ENCODE measurements around the gene WIPF1.

WIPF1 gene

GRCh38 chr2:174527101-174527721 is 70.4 kb downstream of the WIPF1 start:
- DNase-seq (ENCODE audit: low spot score): no peak
- Histone ChIP-seq H3K9me3 (replicated peaks in 1 of 2; ENCODE audit: control insufficient read depth in 2 of 2, insufficient read depth in 1 of 2, low read depth in 1 of 2, low read length in 2 of 2) (peaks cover 2% of the 10 kb centered on the region in 2 donors), H4K8ac (ENCODE audit: low read depth, low read length) (no peak overlapping the region), H2AFZ (ENCODE audit: low read length) (no peak overlapping the region), H3K18ac (ENCODE audit: low read length) (no peak overlapping the region), H2BK5ac (ENCODE audit: low read length) (no peak overlapping the region), H3K4me3 (ENCODE audit: low read length in 2 of 2) (no peak overlapping the region), H2BK12ac (ENCODE audit: low read length) (no peak overlapping the region), H3K79me1 (ENCODE audit: low read depth, low read length) (no peaks in the 10 kb centered on the region), H3K4me1 (ENCODE audit: control insufficient read depth in 2 of 2, insufficient read depth in 1 of 2, low read depth in 1 of 2, low read length in 2 of 2) (no peaks in the 10 kb centered on the region), H3K27me3 (ENCODE audit: control insufficient read depth in 3 of 3, insufficient read depth in 3 of 3, low read depth in 1 of 3, low read length in 3 of 3) (peaks cover 0 to 10% (median 0%) of the 10 kb centered on the region in 3 experiments), H3K27ac (replicated peaks; ENCODE audit: low read length) (no peak overlapping the region), H3K4ac (ENCODE audit: low read length) (no peak overlapping the region), H3K36me3 (replicated peaks in 1 of 2; ENCODE audit: control insufficient read depth in 2 of 2, insufficient read depth in 2 of 2, low read length in 2 of 2) (no peaks in the 10 kb centered on the region), H2AK5ac (ENCODE audit: low read depth, low read length) (no peak overlapping the region), H3K9ac (ENCODE audit: low read depth, low read length, poor library complexity) (no peak overlapping the region), H2BK15ac (ENCODE audit: low read length) (no peak overlapping the region), H2BK120ac (ENCODE audit: low read depth, low read length) (no peak overlapping the region), H4K91ac (ENCODE audit: low read depth, low read length, poor library complexity) (no peak overlapping the region), H3K14ac (ENCODE audit: low read length) (no peak overlapping the region), H3K4me2 (ENCODE audit: insufficient read depth, low read length, poor library complexity, severe bottlenecking) (no peak overlapping the region), H3K23ac (ENCODE audit: low read depth, low read length, poor library complexity) (no peak overlapping the region)
- no CpG with 5 or more reads among the region's 3 CpGs for WGBS, 2 donors (ENCODE audit: extremely low coverage in 2 of 2, insufficient read length in 2 of 2, insufficient replicate concordance in 1 of 2)

- peaks cover 0 to 18% (median 2%) of the 10 kb centered on the region in 3 experiments for H3K27me3 ChIP-seq (ENCODE audit: control insufficient read depth in 3 of 3, insufficient read depth in 3 of 3, low read depth in 1 of 3, low read length in 3 of 3)
- H3K4me1 ChIP-seq (ENCODE audit: control insufficient read depth in 2 of 2, insufficient read depth in 1 of 2, low read depth in 1 of 2, low read length in 2 of 2): no peaks in the 10 kb centered on the region
- H2BK5ac ChIP-seq (ENCODE audit: low read length): no peak overlapping the region
- H3K4me2 ChIP-seq (ENCODE audit: insufficient read depth, low read length, poor library complexity, severe bottlenecking): no peak overlapping the region
- H4K91ac ChIP-seq (ENCODE audit: low read depth, low read length, poor library complexity): no peak overlapping the region
- H4K8ac ChIP-seq (ENCODE audit: low read depth, low read length): no peak overlapping the region
- H3K23ac ChIP-seq (ENCODE audit: low read depth, low read length, poor library complexity): no peak overlapping the region
- H3K79me1 ChIP-seq (ENCODE audit: low read depth, low read length): no peaks in the 10 kb centered on the region
- no peak overlapping the region for H3K27ac ChIP-seq (replicated peaks; ENCODE audit: low read length)
- WGBS, 2 donors (ENCODE audit: extremely low coverage in 2 of 2, insufficient read length in 2 of 2, insufficient replicate concordance in 1 of 2): no CpG with 5 or more reads among the region's 2 CpGs
- H3K4me3 ChIP-seq (ENCODE audit: low read length in 2 of 2): no peak overlapping the region
- no peak overlapping the region for H2BK12ac ChIP-seq (ENCODE audit: low read length)
- H2AFZ ChIP-seq (ENCODE audit: low read length): no peak overlapping the region
- no peak overlapping the region for H2AK5ac ChIP-seq (ENCODE audit: low read depth, low read length)
- no peak overlapping the region for H2BK120ac ChIP-seq (ENCODE audit: low read depth, low read length)
- H3K18ac ChIP-seq (ENCODE audit: low read length): no peak overlapping the region
- no peak overlapping the region for H3K4ac ChIP-seq (ENCODE audit: low read length)
- H2BK15ac ChIP-seq (ENCODE audit: low read length): no peak overlapping the region
- no peak for DNase-seq (ENCODE audit: low spot score)
- no peak overlapping the region for H3K9ac ChIP-seq (ENCODE audit: low read depth, low read length, poor library complexity)
- no peak overlapping the region for H3K14ac ChIP-seq (ENCODE audit: low read length)
- H3K36me3 ChIP-seq (replicated peaks in 1 of 2; ENCODE audit: control insufficient read depth in 2 of 2, insufficient read depth in 2 of 2, low read length in 2 of 2): no peaks in the 10 kb centered on the region
- H3K9me3 ChIP-seq (replicated peaks in 1 of 2; ENCODE audit: control insufficient read depth in 2 of 2, insufficient read depth in 1 of 2, low read depth in 1 of 2, low read length in 2 of 2): peaks cover 2% of the 10 kb centered on the region in 2 donors
Measured at GRCh38 chr2:174524527-174524926, 73.1 kb downstream of the WIPF1 start.

DNA sequence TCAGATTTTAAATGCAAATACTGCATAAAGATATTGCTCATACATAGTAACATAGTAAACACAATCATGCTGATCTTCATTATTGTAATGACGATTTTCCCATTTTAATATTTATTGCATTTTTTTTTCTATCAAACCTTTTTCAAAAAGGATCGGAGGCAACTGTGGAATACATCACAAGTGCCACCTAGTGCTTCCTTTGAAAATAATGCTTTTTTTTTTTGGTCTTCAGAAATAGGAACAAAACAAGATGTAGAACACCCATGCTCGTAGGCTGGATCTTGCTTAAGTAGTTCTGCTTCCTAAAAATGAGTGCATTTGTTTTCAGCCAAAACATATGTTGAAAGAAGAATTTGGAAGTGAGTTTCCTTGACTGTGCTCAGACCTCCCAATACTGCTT is 75.1 kb downstream of the WIPF1 start:
- no peak overlapping the region for H2BK120ac ChIP-seq (ENCODE audit: low read depth, low read length)
- no peak overlapping the region for H3K9ac ChIP-seq (ENCODE audit: low read depth, low read length, poor library complexity)
- H3K4me1 ChIP-seq (ENCODE audit: control insufficient read depth in 2 of 2, insufficient read depth in 1 of 2, low read depth in 1 of 2, low read length in 2 of 2): no peaks in the 10 kb centered on the region
- no peak overlapping the region for H2AFZ ChIP-seq (ENCODE audit: low read length)
- H3K79me1 ChIP-seq (ENCODE audit: low read depth, low read length): no peaks in the 10 kb centered on the region
- H2BK12ac ChIP-seq (ENCODE audit: low read length): no peak overlapping the region
- WGBS, 2 donors (ENCODE audit: extremely low coverage in 2 of 2, insufficient read length in 2 of 2, insufficient replicate concordance in 1 of 2): no CpG with 5 or more reads among the region's 3 CpGs
- no peaks in the 10 kb centered on the region for H3K36me3 ChIP-seq (replicated peaks in 1 of 2; ENCODE audit: control insufficient read depth in 2 of 2, insufficient read depth in 2 of 2, low read length in 2 of 2)
- H2BK5ac ChIP-seq (ENCODE audit: low read length): no peak overlapping the region
- no peak overlapping the region for H2AK5ac ChIP-seq (ENCODE audit: low read depth, low read length)
- no peak overlapping the region for H3K4me3 ChIP-seq (ENCODE audit: low read length in 2 of 2)
- no peak overlapping the region for H3K14ac ChIP-seq (ENCODE audit: low read length)
- H3K4me2 ChIP-seq (ENCODE audit: insufficient read depth, low read length, poor library complexity, severe bottlenecking): no peak overlapping the region
- DNase-seq (ENCODE audit: low spot score): no peak
- no peak overlapping the region for H4K91ac ChIP-seq (ENCODE audit: low read depth, low read length, poor library complexity)
- H2BK15ac ChIP-seq (ENCODE audit: low read length): no peak overlapping the region
- H3K27ac ChIP-seq (replicated peaks; ENCODE audit: low read length): no peak overlapping the region
- no peak overlapping the region for H4K8ac ChIP-seq (ENCODE audit: low read depth, low read length)
- H3K27me3 ChIP-seq (ENCODE audit: control insufficient read depth in 3 of 3, insufficient read depth in 3 of 3, low read depth in 1 of 3, low read length in 3 of 3): peaks cover 0 to 18% (median 2%) of the 10 kb centered on the region in 3 experiments
- H3K9me3 ChIP-seq (replicated peaks in 1 of 2; ENCODE audit: control insufficient read depth in 2 of 2, insufficient read depth in 1 of 2, low read depth in 1 of 2, low read length in 2 of 2): peaks cover 0 to 2% of the 10 kb centered on the region in 2 donors
- no peak overlapping the region for H3K23ac ChIP-seq (ENCODE audit: low read depth, low read length, poor library complexity)
- no peak overlapping the region for H3K18ac ChIP-seq (ENCODE audit: low read length)
- H3K4ac ChIP-seq (ENCODE audit: low read length): no peak overlapping the region

- no peak overlapping the region for H3K18ac ChIP-seq (ENCODE audit: low read length)
- H3K9me3 ChIP-seq (replicated peaks in 1 of 2; ENCODE audit: control insufficient read depth in 2 of 2, insufficient read depth in 1 of 2, low read depth in 1 of 2, low read length in 2 of 2): no peaks in the 10 kb centered on the region
- H3K4me2 ChIP-seq (ENCODE audit: insufficient read depth, low read length, poor library complexity, severe bottlenecking): no peak overlapping the region
- H4K91ac ChIP-seq (ENCODE audit: low read depth, low read length, poor library complexity): no peak overlapping the region
- no peak overlapping the region for H4K8ac ChIP-seq (ENCODE audit: low read depth, low read length)
- H2AFZ ChIP-seq (ENCODE audit: low read length): no peak overlapping the region
- H3K36me3 ChIP-seq (replicated peaks in 1 of 2; ENCODE audit: control insufficient read depth in 2 of 2, insufficient read depth in 2 of 2, low read length in 2 of 2): no peaks in the 10 kb centered on the region
- DNase-seq (ENCODE audit: low spot score): no peak
- H2BK120ac ChIP-seq (ENCODE audit: low read depth, low read length): no peak overlapping the region
- no peak overlapping the region for H2BK5ac ChIP-seq (ENCODE audit: low read length)
- WGBS, 2 donors (ENCODE audit: extremely low coverage in 2 of 2, insufficient read length in 2 of 2, insufficient replicate concordance in 1 of 2): no CpG with 5 or more reads among the region's 2 CpGs
- no peak overlapping the region for H3K27ac ChIP-seq (replicated peaks; ENCODE audit: low read length)
- no peak overlapping the region for H2AK5ac ChIP-seq (ENCODE audit: low read depth, low read length)
- no peak overlapping the region for H3K9ac ChIP-seq (ENCODE audit: low read depth, low read length, poor library complexity)
- H3K4ac ChIP-seq (ENCODE audit: low read length): no peak overlapping the region
- no peak overlapping the region for H3K14ac ChIP-seq (ENCODE audit: low read length)
- H3K4me3 ChIP-seq (ENCODE audit: low read length in 2 of 2): no peak overlapping the region
- H3K23ac ChIP-seq (ENCODE audit: low read depth, low read length, poor library complexity): no peak overlapping the region
- H2BK15ac ChIP-seq (ENCODE audit: low read length): no peak overlapping the region
- no peak overlapping the region for H2BK12ac ChIP-seq (ENCODE audit: low read length)
- no peaks in the 10 kb centered on the region for H3K79me1 ChIP-seq (ENCODE audit: low read depth, low read length)
- no peaks in the 10 kb centered on the region for H3K4me1 ChIP-seq (ENCODE audit: control insufficient read depth in 2 of 2, insufficient read depth in 1 of 2, low read depth in 1 of 2, low read length in 2 of 2)
- H3K27me3 ChIP-seq (ENCODE audit: control insufficient read depth in 3 of 3, insufficient read depth in 3 of 3, low read depth in 1 of 3, low read length in 3 of 3): peaks cover 0 to 12% (median 2%) of the 10 kb centered on the region in 3 experiments
Measured at GRCh38 chr2:174518395-174518794, 79.2 kb downstream of the WIPF1 start.

All from neuronal stem cell (in vitro differentiated cells).